Adipocyte (in vitro differentiated cells): ENCODE data around the gene WDR46.

Experiments used
- DNase-seq: peaks from one replicate; pipeline ENCODE4 v3.0.0-alpha.2; 2015; ENCODE audit warnings: low read depth
- H3K27me3 ChIP-seq: replicated peaks from 2 replicates; pipeline ENCODE4 v1.7.0; 2013; ENCODE audit warnings: mild to moderate bottlenecking, low read length, moderate library complexity; ENCODE audit not compliant: control insufficient read depth, insufficient read depth
- H3K36me3 ChIP-seq: 2 replicates; pipeline ENCODE4 v1.7.0; 2013; ENCODE audit warnings: low read length, mild to moderate bottlenecking, moderate library complexity; ENCODE audit not compliant: control insufficient read depth, insufficient read depth, severe bottlenecking
- H3K4me1 ChIP-seq: 2 replicates; pipeline ENCODE4 v1.7.0; 2013; ENCODE audit warnings: mild to moderate bottlenecking, low read length, moderate library complexity; ENCODE audit not compliant: control insufficient read depth, insufficient read depth
- H3K4me3 ChIP-seq: 2 replicates; pipeline ENCODE4 v1.7.0; 2013; ENCODE audit warnings: mild to moderate bottlenecking, low read length, moderate library complexity
- H3K9ac ChIP-seq: 2 replicates; pipeline ENCODE4 v1.7.0; 2013; ENCODE audit warnings: mild to moderate bottlenecking, low read length, moderate library complexity
- H3K9me3 ChIP-seq: 2 replicates; pipeline ENCODE4 v1.7.0; 2013; ENCODE audit warnings: mild to moderate bottlenecking, low read length, moderate library complexity; ENCODE audit not compliant: control insufficient read depth

The WDR46 gene

GRCh38 chr6:33249732-33250630, 39.1 kb downstream of the WDR46 start:
- peak; percentile 80 for DNase-seq
- Histone ChIP-seq H3K4me1 (peaks cover 46% of the 10 kb centered on the region), H3K36me3 (peaks cover 11% of the 10 kb centered on the region), H3K9me3 (no peaks in the 10 kb centered on the region), H3K27me3 (no peaks in the 10 kb centered on the region), H3K9ac (peak overlapping the region; percentile 98), H3K4me3 (peak overlapping the region; percentile 90)

GRCh38 chr6:33248932-33249731, 39.9 kb downstream of the WDR46 start:
- H3K36me3 ChIP-seq, result peaks cover 8% of the 10 kb centered on the region
- peak overlapping the region; percentile 98 for H3K9ac ChIP-seq
- DNase-seq, result peak; percentile 99
- no peaks in the 10 kb centered on the region for H3K9me3 ChIP-seq
- no peaks in the 10 kb centered on the region for H3K27me3 ChIP-seq
- H3K4me1 ChIP-seq, result peaks cover 46% of the 10 kb centered on the region
- H3K4me3 ChIP-seq, result peak overlapping the region; percentile 90

GRCh38 chr6:33248643-33248931, 40.5 kb downstream of the WDR46 start:
- Histone ChIP-seq H3K36me3 (peaks cover 8% of the 10 kb centered on the region), H3K9ac (peak overlapping the region; percentile 89), H3K27me3 (no peaks in the 10 kb centered on the region), H3K4me1 (peaks cover 46% of the 10 kb centered on the region), H3K4me3 (peak overlapping the region; percentile 90), H3K9me3 (no peaks in the 10 kb centered on the region)
- peak; percentile 70 for DNase-seq

GRCh38 chr6:33247977-33248642, 40.9 kb downstream of the WDR46 start:
- Histone ChIP-seq H3K4me3 (peak overlapping the region; percentile 90), H3K27me3 (no peaks in the 10 kb centered on the region), H3K9ac (peak overlapping the region; percentile 89), H3K4me1 (peaks cover 45% of the 10 kb centered on the region), H3K9me3 (no peaks in the 10 kb centered on the region), H3K36me3 (peaks cover 8% of the 10 kb centered on the region)
- peak; percentile 96 for DNase-seq

GRCh38 chr6:33243476-33243875, 45.6 kb downstream of the WDR46 start:
- Histone ChIP-seq H3K9ac (no peak overlapping the region), H3K27me3 (peaks cover 16% of the 10 kb centered on the region), H3K4me3 (no peak overlapping the region), H3K4me1 (peaks cover 8% of the 10 kb centered on the region), H3K9me3 (no peaks in the 10 kb centered on the region), H3K36me3 (no peaks in the 10 kb centered on the region)
- DNase-seq, result no peak

GRCh38 chr6:33241968-33242367, 47.1 kb downstream of the WDR46 start:
- Histone ChIP-seq H3K9ac (no peak overlapping the region), H3K9me3 (no peaks in the 10 kb centered on the region), H3K4me1 (peaks cover 2% of the 10 kb centered on the region), H3K36me3 (no peaks in the 10 kb centered on the region), H3K27me3 (peaks cover 16% of the 10 kb centered on the region), H3K4me3 (no peak overlapping the region)
- no peak for DNase-seq

GRCh38 chr6:33237741-33238140, 51.3 kb downstream of the WDR46 start:
- DNase-seq, result no peak
- H3K4me3 ChIP-seq, result no peak overlapping the region
- no peaks in the 10 kb centered on the region for H3K36me3 ChIP-seq
- H3K9ac ChIP-seq, result no peak overlapping the region
- peaks cover 41% of the 10 kb centered on the region for H3K27me3 ChIP-seq
- H3K4me1 ChIP-seq, result no peaks in the 10 kb centered on the region
- H3K9me3 ChIP-seq, result no peaks in the 10 kb centered on the region

GRCh38 chr6:33236852-33237251, 52.2 kb downstream of the WDR46 start:
- no peak for DNase-seq
- Histone ChIP-seq H3K36me3 (no peaks in the 10 kb centered on the region), H3K27me3 (peaks cover 47% of the 10 kb centered on the region), H3K4me1 (no peaks in the 10 kb centered on the region), H3K9ac (no peak overlapping the region), H3K4me3 (no peak overlapping the region), H3K9me3 (no peaks in the 10 kb centered on the region)

GRCh38 chr6:33236328-33236727, 52.7 kb downstream of the WDR46 start:
- no peaks in the 10 kb centered on the region for H3K36me3 ChIP-seq

GRCh38 chr6:33235221-33235634, 53.8 kb downstream of the WDR46 start:
- no peak overlapping the region for H3K9ac ChIP-seq
- DNase-seq, result no peak
- no peaks in the 10 kb centered on the region for H3K4me1 ChIP-seq
- H3K36me3 ChIP-seq, result no peaks in the 10 kb centered on the region
- peaks cover 43% of the 10 kb centered on the region for H3K27me3 ChIP-seq
- no peaks in the 10 kb centered on the region for H3K9me3 ChIP-seq
- no peak overlapping the region for H3K4me3 ChIP-seq

More at GRCh38 chr6:33236328-33236727, 52.7 kb downstream of the WDR46 start:
- no peak overlapping the region for H3K9ac ChIP-seq
- H3K27me3 ChIP-seq, result peaks cover 47% of the 10 kb centered on the region
- no peak overlapping the region for H3K4me3 ChIP-seq
- H3K9me3 ChIP-seq, result no peaks in the 10 kb centered on the region
- no peak for DNase-seq
- no peaks in the 10 kb centered on the region for H3K4me1 ChIP-seq
